Activated CD4-positive, alpha-beta T cell treated with anti-CD3 and anti-CD28 coated beads, Interleukin-2, amount 50 U/mL, for 24 hours (primary cell): ENCODE data around the gene CCDC197.

ENCODE experiments used
- DNase-seq, 2 donors: peaks; one replicate each; pipeline ENCODE4 v3.0.0-alpha.2; 2020; ENCODE audit warnings: low read depth in 1 of 2, low spot score in 1 of 2

CCDC197 gene

DNA sequence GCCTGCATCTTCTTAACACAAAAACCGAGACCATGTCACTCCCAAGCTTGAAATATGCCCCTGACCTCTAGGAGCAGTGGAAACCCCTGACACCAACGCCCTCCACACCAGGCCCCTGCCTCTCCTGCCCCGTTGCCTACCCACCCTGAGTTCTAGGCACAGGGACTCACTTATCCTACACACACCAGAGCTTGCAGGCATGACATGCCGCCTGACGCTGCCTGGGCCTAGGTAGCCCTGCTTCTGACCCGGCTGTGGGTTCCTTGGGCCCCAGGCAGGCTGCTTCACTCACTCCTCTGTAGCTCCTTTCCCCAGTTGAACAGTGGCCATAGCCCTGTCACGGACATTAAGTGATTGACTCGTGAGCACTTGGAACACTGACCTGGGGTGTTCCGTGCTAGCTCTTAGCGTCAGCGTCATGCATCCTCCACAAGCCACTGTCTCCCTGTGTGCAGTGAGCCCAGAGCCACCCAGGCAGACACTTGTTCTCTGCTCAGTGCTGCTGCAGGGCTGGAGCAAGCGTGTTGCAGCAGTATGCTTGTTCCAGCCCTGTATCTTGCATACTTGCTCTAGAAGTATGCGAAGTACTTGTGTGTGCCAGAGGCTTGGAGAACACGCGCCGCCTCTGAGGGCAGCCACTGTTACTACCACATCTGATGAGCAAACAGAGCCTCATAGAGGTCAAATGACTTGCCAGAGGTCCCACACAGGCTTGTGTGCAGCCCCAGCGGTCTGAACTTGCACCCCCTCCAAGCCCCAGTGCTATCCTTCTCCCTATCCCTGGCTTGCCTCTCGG is 44.6 kb downstream of the CCDC197 start:
- no peak for DNase-seq

DNA sequence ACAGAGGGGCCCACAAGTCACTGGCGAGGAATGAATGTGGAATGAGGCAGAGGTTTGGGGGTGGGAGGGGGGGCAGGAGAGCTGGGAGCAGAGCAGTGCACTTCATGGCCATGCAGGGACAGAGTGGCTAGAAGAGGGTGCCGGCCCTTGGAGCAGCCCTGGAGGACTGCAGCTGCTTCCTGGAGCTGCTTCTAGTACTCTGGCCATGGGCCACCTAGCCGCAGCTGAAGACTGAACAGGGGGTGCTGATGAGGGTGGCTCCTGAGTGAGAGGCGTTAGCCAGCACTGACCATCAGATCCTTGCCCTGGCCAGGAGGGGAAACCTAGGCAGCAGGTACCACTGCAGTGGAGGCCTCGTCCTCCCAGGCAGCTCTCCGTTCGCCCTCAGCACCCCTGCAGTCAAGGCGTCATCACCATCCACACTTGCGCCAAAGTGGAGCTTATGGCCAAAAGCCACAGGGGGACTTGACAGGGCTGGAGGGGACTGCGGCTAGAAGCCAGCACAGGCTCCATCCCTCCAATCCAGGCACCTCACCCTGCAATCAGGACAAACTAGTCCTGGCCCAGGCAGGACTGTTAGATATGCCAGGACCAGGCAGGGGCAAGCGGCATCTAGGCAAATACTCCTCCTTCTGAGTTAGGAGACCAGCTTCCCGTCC is 45.5 kb downstream of the CCDC197 start:
- no peak for DNase-seq

DNA sequence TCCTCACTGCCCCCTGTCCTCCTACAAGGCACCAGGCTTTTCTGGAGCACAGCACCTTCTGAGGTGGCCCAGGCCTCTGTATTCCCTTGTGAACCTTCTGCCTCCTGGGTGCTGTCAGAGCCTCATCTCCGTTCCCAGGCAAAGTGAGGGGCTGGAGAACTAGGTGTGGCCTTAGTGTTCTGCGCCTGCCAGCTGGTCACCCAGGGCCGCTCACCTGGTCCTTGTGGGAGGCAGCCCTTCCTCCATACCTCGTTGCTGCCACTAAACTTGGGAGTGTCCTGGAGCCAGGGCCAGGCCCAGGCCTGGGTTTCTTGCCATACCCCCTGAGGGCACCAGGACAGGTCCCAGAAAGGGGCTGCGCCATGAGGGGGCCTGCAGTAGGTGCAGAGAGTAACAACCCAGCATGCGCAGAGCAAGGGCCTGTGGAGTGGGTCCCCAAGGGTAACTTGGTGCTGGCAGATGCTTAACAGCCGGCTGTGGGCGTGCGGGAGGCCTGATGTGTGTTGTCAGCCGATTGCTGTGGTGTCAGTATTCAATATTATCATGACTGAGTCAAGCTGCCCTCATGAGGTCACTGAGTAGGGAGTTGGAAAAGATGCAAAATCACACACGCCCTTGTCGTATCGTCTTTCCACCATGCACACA is 46.1 kb downstream of the CCDC197 start:
- DNase-seq: no peak

DNA sequence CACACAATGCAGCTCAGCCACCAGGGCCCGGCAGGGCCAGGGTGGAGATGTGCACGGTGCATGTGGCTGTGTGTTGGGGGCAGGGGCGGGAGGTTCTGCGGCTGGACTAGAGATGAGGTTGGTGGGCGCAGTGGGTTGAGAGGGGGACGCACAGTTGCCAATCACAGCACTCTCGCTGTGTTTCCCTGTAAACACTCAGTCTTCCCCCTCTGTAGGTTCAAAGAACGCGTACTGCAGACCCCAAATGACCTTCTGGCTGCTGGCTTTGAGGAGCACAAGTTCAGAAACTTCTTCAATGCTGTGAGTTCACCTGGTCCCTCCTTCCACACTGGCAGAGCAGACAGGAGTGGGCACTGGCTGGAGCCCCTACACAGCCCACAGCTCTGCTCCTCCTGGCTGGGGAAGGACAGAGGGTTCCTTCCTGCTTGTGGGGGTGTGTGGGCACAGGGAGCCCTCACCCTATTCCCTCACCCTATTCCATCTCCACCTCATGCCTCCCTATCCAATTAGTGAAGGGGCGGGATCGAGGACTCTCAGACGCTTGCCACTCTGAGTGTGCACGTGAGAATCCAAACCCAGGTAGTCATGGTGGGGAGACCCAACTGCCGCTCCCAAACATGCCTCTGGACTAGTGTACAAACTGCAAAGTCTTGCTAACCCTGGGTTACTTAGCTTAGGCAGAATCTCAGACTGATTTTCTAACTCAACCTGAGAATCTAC is 46.8 kb downstream of the CCDC197 start:
- DNase-seq: no peak

DNA sequence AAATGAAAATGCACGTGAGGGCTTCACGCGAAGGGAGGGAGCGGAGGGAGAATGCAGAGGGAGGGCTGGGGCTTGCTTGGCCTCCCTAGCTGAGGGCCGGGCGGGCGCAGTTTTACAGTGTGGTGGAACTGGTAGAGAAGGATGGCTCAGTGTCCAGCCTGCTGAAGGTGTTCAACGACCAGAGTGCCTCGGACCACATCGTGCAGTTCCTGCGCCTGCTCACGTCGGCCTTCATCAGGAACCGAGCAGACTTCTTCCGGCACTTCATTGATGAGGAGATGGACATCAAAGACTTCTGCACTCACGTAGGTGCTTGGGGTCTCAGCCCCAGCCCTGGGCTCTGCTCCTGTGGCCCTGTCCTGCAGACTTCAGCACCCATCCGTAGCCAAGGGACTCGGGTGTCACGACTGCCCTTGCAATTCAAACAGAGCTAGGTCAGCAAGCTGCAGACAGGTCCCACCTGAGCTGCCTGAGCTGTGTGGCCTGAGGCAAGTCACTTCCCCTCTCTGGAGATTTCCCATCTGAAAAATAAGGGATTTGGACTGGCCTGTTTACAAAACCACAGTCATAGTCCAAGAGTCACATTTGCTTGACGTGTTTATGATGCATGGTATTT is 47.5 kb downstream of the CCDC197 start:
- no peak for DNase-seq

DNA sequence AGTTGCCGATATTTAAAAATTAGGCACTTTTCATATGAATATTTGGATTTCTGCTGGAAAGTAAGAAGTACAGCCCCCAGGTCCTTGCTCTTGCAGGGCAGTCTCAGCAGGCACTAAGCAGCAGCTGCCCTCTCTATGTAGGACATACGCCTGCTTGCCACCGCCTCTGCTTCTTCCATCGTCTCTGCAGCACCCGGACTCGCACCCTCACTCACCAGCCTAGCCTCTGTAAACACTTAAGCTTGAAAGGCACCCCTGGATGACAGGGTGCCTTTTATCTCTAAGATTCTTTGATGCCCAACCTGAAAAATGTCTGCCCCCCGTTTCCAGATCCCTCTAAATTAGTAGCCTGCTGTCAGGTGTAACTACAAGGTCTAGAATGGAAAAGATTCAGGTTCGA is 48.0 kb downstream of the CCDC197 start:
- no peak for DNase-seq

DNA sequence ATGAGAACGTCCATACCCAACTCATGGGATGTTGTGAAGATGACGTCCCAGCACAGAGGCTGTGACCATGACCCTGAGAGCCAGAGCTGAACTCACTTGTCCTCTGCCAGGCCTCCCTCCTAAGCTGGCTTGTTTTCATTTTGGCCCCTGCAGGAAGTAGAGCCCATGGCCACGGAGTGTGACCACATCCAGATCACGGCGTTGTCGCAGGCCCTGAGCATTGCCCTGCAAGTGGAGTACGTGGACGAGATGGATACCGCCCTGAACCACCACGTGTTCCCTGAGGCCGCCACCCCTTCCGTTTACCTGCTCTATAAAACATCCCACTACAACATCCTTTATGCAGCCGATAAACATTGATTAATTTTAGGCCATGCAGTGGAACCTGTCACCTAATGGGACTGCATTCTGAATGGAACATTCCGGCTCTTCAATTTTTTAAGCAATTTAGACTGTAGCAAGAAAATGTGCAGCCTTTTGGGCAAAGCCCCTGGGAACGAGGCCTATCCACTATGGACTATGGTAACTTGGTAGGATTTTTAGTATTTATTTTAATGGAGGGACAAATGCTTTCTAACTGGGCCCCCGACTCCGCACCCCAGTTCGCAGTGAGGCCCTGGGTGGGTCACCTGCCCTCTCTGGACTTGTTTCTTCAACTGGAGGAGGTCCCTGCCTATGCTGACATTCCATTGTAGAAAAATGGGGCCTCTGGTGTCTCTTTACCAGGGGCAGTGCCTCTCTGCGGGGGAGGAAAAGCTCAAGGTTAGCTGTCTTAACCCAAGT is 48.7 kb downstream of the CCDC197 start:
- no peak for DNase-seq

DNA sequence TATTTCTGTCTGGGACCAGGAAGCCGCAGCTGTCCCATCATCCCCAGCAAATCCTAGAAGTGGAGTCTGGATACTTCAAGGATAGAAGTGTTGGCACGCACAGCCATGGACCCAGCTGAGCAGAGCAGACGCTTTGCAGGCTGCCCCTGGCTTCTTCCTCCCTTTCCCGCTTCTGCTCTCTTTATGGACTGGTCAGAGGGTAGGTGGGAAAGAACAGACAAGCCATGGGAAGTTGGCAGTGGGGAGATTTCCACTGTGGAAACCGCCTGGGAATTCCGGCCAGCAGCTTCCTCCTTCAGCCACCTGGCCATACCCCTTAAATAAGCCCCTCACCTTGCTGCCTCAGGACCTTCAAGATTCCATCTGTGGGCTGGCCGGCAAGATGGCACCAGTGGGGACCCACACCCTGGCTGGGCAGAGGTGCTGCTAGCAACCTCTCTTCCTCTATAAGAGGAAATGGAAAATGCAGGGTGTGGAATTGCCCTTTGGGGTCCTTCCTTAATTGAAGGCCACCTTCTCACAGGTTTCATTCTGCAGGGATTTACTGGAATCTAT is 49.7 kb downstream of the CCDC197 start:
- DNase-seq: no peak

DNA sequence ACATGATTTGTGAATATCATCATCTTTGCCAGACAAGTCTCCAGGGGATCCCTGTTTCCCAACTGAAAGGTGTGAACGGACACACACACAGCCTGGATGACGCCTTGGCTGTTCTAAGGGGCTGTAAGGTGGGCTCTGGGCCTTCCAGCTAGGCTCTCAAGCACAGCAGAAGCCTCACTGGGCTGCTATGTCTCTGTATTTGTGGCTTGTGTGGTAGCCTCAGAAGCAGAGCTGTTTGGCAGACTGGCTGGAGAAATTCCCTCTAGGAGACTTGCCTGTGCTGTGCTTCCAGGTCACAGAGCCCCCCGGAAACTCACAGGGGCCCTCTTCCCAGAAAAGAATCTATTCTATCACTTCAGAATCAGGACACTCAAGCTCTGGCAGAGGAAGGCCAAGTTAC is 50.5 kb downstream of the CCDC197 start:
- DNase-seq: no peak

DNA sequence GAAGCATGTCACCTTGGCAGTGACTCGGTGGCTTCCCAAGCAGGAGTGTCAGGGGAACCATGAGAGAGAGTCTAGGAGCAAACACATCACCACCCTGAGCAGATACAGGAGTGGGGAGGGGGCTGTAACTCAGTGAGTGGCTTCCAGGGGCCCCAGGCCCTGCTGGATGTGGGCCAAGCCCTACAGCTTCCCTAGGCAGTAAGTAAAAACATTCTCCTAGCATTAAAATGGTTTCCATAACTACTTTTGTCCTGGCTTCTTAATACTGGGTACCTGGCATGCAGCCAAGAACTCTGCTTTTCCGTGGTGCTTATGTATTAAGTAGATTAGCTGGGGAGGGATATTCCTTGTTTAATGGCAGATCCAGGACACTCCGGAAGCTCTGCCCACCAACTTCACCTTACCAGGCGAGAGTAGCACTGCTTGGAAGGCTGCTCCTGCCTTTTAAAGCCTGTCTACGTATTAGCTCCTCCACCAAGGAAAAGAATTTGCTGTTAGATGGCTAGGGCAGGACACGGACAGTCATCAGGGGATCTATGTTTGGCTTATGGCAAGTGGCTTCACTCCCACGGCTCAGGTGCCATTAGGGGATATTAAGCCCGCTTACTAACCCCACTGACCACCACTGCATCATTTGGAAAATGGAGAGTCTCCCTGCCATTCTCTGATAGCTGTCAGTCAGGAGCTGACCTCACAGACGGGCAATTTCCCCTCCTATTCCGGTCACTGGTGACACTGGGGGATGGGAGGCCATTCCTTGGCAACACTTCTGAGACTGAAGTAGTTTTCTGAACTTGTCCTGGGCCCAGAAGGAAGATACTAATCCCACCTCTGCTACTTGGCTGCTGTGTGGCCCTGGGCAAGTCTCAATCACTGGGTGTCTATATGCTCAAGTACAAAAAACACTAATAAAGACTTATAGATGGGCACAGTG is 51.9 kb downstream of the CCDC197 start:
- DNase-seq: no peak

DNA sequence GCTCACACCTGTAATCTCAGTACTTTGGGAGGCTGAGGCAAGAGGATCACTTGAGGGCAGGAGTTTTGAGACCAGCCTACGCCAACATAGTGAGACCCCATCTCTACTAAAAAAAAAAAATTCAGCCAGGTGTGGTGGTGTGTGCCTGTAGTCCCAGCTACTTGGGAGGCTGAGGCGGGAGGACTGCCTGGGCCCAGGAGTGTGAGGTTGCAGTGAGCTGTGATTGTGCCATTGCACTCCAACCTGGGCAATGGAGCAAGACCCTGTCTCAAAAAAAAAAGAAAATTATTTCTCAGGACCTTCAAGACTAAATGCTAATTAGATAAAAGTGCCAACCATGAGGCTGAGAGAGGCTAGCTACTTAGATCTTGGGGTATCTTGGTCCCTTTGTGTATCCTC is 52.5 kb downstream of the CCDC197 start:
- DNase-seq: no peak

DNA sequence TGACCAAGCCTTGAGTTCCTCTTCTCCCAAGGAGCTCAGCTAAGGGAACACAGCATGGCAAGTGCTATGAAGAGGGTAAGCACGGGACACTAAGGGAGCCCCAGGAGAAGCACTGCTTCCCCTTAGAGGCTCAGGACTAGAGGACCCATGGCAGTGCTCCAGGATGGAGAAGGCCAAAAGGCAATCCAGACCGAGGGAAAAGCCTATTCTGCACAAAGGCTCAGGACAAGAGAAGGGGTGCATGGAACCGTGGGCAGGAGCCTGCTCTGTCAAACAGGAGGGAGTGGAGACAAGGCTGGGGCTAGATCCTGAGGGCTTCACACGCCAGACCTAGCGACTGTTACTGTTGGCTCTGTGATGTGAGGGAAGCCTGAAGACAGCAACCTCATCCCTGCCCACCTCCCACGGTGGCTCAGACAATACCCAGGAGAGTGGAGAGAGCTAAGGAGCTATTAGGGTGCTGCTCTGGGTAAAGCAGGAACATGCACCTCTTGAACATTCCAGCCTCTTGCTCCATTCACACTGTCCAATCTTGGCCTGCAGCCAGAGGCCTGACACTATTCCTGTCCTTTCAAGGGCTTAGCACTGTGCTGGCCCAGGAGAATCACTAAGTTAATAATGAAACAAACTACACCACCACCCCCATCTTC is 53.3 kb downstream of the CCDC197 start:
- no peak for DNase-seq

DNA sequence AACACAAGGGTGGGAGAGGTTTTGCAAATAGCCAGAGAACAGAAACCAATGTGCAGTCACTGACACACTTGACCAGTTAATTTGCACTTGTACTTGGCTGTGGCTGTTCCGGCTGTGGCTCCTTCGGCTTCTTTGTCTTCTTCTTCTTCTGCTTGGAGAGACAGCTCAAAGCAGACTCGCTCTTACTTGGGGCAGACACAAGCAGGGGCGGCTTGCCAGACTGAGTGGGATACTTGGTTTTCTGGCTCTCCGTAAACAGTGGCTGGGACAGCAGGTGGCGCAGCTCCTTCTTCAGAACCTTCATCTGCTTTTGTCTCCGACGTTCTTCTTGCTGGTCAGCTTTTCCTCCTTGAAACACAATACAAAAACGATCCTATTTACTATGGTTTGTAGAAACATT is 54.0 kb downstream of the CCDC197 start:
- no peak for DNase-seq

DNA sequence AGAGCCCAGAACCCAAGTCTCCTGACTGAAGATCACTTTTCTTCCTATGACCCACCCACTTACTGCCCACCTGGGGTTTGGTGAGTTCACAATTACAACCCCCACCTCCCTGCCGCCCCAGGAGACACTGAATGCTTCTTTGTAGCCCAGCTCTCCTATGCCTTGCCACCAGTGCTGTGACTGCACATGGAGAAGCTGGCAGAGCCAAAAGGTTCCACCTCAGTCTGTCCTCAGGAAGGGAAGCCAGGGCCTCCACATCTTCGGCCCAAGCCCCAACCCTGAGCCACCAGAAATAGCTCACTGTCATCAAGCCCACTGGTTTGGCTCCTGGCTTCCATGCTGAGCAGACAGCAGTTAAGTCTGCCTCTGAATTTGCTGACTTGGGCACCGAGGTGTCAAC is 54.7 kb downstream of the CCDC197 start:
- no peak for DNase-seq

DNA sequence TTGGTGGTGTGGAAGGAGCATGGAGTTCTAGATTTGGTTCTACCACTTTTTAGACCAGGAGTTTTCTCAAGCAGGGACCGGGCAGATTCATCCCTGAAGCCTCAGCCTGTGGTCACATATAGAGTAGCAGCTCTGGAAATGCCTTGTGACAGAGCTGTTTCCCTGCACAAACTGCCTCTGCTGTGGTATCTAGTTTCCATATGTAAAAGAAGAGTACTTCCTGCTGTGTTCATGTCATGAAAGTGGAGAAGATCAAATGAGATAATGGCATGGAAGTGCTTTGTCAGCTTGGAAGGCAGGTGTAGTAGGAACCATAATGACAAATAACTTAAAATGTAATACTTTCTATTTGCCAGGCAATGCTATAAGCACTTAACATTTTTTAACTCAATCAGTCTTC is 55.1 kb downstream of the CCDC197 start:
- no peak for DNase-seq

DNA sequence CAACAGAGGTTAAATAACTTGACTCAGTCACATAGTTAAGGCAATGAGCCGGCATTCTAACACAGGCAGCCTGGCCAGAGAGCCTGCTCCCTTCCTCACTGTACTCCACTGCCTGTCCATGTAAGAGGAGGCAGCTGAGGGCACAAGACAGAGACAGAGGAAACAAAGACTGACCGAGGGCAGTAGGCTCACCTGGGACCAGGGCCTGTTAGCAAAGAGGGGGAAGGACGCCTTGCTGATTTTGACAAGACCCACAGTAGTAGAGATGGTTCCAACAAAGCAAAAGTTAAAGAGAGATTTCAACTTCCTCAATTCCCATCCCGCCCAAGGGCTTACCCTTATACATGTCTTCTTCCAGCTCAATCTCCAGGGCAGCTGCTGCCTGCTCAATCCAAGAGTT is 55.6 kb downstream of the CCDC197 start:
- no peak for DNase-seq

DNA sequence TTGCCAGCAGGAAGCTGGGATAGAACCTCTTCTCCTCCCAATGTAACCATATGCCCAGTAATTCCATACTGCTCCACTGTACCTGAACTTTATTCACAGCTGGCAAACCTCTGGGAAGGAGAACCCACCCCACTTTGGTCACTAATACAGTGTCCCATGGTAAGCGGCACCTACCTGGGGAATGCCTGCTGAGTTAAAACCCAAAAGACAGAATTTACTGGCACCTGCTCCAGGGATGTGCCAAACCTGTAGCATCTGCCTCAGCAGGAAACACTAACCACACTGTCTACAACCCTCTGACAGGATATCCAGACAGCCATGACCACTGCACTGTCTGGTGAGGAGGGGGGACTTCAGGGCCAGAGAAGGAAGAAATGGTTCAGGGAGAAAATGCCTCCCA is 57.3 kb downstream of the CCDC197 start:
- no peak for DNase-seq

DNA sequence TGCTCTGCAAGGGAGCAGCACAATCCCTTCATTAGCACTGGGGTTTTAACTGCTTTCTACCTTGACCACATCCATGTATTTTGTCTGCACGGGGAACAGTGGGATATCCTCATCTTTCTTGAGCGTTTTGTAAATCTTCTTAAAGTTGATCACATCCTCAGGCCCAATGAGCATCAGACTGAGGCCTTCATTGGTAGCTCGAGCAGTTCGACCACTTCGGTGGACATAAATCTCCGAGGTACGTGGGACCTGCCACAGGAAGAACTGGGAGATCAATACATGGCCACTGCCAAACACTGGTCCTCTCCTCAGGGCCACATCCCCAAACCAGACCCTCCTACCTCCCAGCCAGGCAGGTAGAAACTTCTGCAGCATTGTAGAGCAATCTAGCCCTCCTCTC is 57.8 kb downstream of the CCDC197 start:
- DNase-seq: no peak
